Liver (tissue), 9 donors: ENCODE results near the gene KIF6. TPM values are rescaled to one million over a fixed set of nuclear protein-coding genes. Genes with fewer than 3 reads are reported as not detected.
"Not testable (repeated sequence)": the region's sequence is repeated elsewhere in the genome, so short reads cannot be mapped to it uniquely, and the experiment has no call there.

Experiments used
- DNase-seq: peaks from one replicate; pipeline ENCODE4 v3.0.0-alpha.2; 2017; ENCODE audit warnings: low spot score
- H3K27ac ChIP-seq, 2 donors: one replicate each; pipeline ENCODE4 v1.7.0; 2013; ENCODE audit warnings: inconsistent platforms in 2 of 2, low read length in 2 of 2, control low read depth in 1 of 2, low read depth in 1 of 2, mild to moderate bottlenecking in 1 of 2
- H3K27me3 ChIP-seq, 4 donors: one replicate each; pipeline versions ENCODE4 v1.6.1 to v1.7.0; 2013; ENCODE audit warnings: low read length in 3 of 4, inconsistent platforms in 1 of 4, mild to moderate bottlenecking in 1 of 4, moderate library complexity in 1 of 4; ENCODE audit not compliant: control insufficient read depth in 4 of 4, insufficient read depth in 4 of 4
- H3K36me3 ChIP-seq, 4 donors: one replicate each; pipeline versions ENCODE4 v1.6.1 to v1.7.0; 2013; ENCODE audit warnings: low read length in 3 of 4, mild to moderate bottlenecking in 3 of 4, low read depth in 1 of 4, moderate library complexity in 1 of 4; ENCODE audit not compliant: control insufficient read depth in 4 of 4, insufficient read depth in 3 of 4
- H3K4me1 ChIP-seq, 4 donors: one replicate each; pipeline versions ENCODE4 v1.6.1 to v1.7.0; 2013; ENCODE audit warnings: low read length in 3 of 4, mild to moderate bottlenecking in 3 of 4, moderate library complexity in 1 of 4; ENCODE audit not compliant: control insufficient read depth in 4 of 4, insufficient read depth in 4 of 4
- H3K4me3 ChIP-seq, 3 donors: one replicate each; pipeline versions ENCODE4 v1.6.1 to v1.7.0; 2013; ENCODE audit warnings: low read length in 3 of 3, control low read depth in 1 of 3, low read depth in 1 of 3, mild to moderate bottlenecking in 1 of 3
- H3K9ac ChIP-seq, 2 donors: one replicate each; pipeline ENCODE4 v1.7.0; 2013; ENCODE audit warnings: low read length in 2 of 2, mild to moderate bottlenecking in 2 of 2, moderate library complexity in 2 of 2, control low read depth in 1 of 2, low read depth in 1 of 2
- H3K9me3 ChIP-seq, 4 donors: one replicate each; pipeline versions ENCODE4 v1.6.1 to v1.7.0; 2013; ENCODE audit warnings: low read length in 3 of 4; ENCODE audit not compliant: control insufficient read depth in 4 of 4
- EGR1 ChIP-seq, 2 donors: IDR thresholded peaks; 2 replicates each; pipeline ENCODE4 v1.6.1; 2016 to 2018; ENCODE audit warnings: antibody characterized with exemption in 2 of 2, low read depth in 2 of 2
- FOXA1 ChIP-seq: IDR thresholded peaks from 2 replicates; pipeline ENCODE4 v1.6.1; 2016; ENCODE audit warnings: antibody characterized with exemption
- FOXA2 ChIP-seq: IDR thresholded peaks from 2 replicates; pipeline ENCODE4 v1.6.1; 2016; ENCODE audit warnings: antibody characterized with exemption
- GABPA ChIP-seq, 2 donors: IDR thresholded peaks in 1 of 2; conservative IDR thresholded peaks in 1 of 2; 2 replicates each; pipeline ENCODE4 v1.6.1; 2016; ENCODE audit warnings: antibody characterized with exemption in 2 of 2, mild to moderate bottlenecking in 1 of 2, moderate library complexity in 1 of 2
- HNF4A ChIP-seq, 2 donors: conservative IDR thresholded peaks; 2 replicates each; pipeline ENCODE4 v1.6.1; 2016; ENCODE audit warnings: antibody characterized with exemption in 2 of 2, mild to moderate bottlenecking in 2 of 2
- HNF4G ChIP-seq: IDR thresholded peaks from 2 replicates; pipeline ENCODE4 v1.6.1; 2016; ENCODE audit warnings: antibody characterized with exemption
- RAD21 ChIP-seq, 2 donors: IDR thresholded peaks; 2 replicates each; pipeline ENCODE4 v1.6.1; 2016; ENCODE audit warnings: antibody characterized with exemption in 2 of 2, mild to moderate bottlenecking in 2 of 2
- RXRA ChIP-seq, 2 donors: IDR thresholded peaks; 2 replicates each; pipeline ENCODE4 v1.6.1; 2017 to 2018; ENCODE audit warnings: antibody characterized with exemption in 2 of 2, mild to moderate bottlenecking in 1 of 2
- SP1 ChIP-seq: IDR thresholded peaks from 2 replicates; pipeline ENCODE4 v1.6.1; 2018; ENCODE audit warnings: antibody characterized with exemption, mild to moderate bottlenecking
- TAF1 ChIP-seq: conservative IDR thresholded peaks from 2 replicates; pipeline ENCODE4 v1.6.1; 2016; ENCODE audit warnings: antibody characterized with exemption, mild to moderate bottlenecking
- YY1 ChIP-seq: IDR thresholded peaks from 2 replicates; pipeline ENCODE4 v1.6.1; 2016; ENCODE audit warnings: antibody characterized with exemption, mild to moderate bottlenecking
- WGBS: extraction: QIAGEN DNeasy Blood & Tissue Kit; methylation state at CpG from one replicate; pipeline ENCODE4 v1.1.7; 2013; 5-methylcytosine and 5-hydroxymethylcytosine counted together
- polyA plus RNA-seq, 2 donors: library from polyadenylated mRNA; stranded (reverse) in 1 of 2; unstranded in 1 of 2; fragments of 200-250 nt in 1 of 2; fragments of >200 nt in 1 of 2; fragmentation: Nextera tagmentation in 1 of 2; extraction: Ambion mirVana in 1 of 2; gene quantifications; one replicate each; pipeline versions ENCODE4 v1.2.1 to v1.2.3, GENCODE V29; 2013 to 2015
- total RNA-seq, 2 donors: library from RNA; depleted of rRNA; stranded (reverse); fragments of >200 nt; gene quantifications; one replicate each; pipeline ENCODE4 v1.2.3, GENCODE V29; 2014
- TF ChIP-seq, protein P1 (sequence below): IDR thresholded peaks from 2 replicates; pipeline ENCODE4 v1.6.1; 2016; ENCODE audit warnings: antibody characterized with exemption, mild to moderate bottlenecking
- TF ChIP-seq, protein P2 (sequence below): IDR thresholded peaks from 2 replicates; pipeline ENCODE4 v1.6.1; 2016; ENCODE audit warnings: antibody characterized with exemption
- TF ChIP-seq, protein P3 (sequence below): fragments of 150-350 bp; IDR thresholded peaks from 2 replicates; pipeline ENCODE4 v1.5.1; 2017; ENCODE audit warnings: improper control_type of control experiment, low read depth, low read length; ENCODE audit not compliant: missing input control
- TF ChIP-seq, protein P4 (sequence below): IDR thresholded peaks from 2 replicates; pipeline ENCODE4 v1.6.1; 2016; ENCODE audit warnings: antibody characterized with exemption
- TF ChIP-seq, protein P5 (sequence below): IDR thresholded peaks from 2 replicates; pipeline ENCODE4 v1.6.1; 2016; ENCODE audit warnings: antibody characterized with exemption
- donor health status: healthy.
- donor health status: healthy.
- donor health status: healthy.
- donor health status: healthy.
- donor health status: healthy.

Gene KIF6
- total and polyA plus RNA-seq, 4 donors: 0.17 to 7.5 (median 0.29) TPM

DNA sequence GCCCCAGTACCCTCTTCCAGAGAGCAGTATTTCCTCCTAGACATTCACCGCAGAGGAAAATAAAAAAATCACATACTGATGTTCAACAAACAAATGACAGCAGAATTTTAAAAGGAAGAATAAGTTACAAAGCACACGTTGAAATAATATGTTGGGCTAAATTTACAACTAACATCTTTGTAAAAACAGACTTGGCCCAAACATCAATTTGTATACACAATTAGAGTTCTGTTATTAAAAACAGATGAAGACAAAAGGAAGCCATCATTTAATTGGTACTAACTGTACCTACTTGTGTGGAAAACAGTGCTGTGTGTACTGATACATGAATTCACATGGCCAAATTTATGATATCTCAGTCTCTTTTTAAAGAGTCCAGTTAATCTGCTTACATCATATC, 46.3 kb downstream of the KIF6 start:
- no peaks in the 10 kb centered on the region for H3K9me3 ChIP-seq
- H3K27me3 ChIP-seq: no peaks in the 10 kb centered on the region
- H3K9ac ChIP-seq: no peak overlapping the region
- H3K4me3 ChIP-seq: no peak overlapping the region
- no peak for TF ChIP-seq GABPA (IDR thresholded peaks at IDR 0.05 in 1 of 2, conservative IDR thresholded peaks at IDR 0.05 in 1 of 2)
- TF ChIP-seq TAF1: no peak
- TF ChIP-seq FOXA1: no peak
- no peak for TF ChIP-seq YY1
- no peak for TF ChIP-seq EGR1 (IDR thresholded peaks at IDR 0.05; ENCODE audit: low read depth in 2 of 2)
- TF ChIP-seq, protein P1, sequence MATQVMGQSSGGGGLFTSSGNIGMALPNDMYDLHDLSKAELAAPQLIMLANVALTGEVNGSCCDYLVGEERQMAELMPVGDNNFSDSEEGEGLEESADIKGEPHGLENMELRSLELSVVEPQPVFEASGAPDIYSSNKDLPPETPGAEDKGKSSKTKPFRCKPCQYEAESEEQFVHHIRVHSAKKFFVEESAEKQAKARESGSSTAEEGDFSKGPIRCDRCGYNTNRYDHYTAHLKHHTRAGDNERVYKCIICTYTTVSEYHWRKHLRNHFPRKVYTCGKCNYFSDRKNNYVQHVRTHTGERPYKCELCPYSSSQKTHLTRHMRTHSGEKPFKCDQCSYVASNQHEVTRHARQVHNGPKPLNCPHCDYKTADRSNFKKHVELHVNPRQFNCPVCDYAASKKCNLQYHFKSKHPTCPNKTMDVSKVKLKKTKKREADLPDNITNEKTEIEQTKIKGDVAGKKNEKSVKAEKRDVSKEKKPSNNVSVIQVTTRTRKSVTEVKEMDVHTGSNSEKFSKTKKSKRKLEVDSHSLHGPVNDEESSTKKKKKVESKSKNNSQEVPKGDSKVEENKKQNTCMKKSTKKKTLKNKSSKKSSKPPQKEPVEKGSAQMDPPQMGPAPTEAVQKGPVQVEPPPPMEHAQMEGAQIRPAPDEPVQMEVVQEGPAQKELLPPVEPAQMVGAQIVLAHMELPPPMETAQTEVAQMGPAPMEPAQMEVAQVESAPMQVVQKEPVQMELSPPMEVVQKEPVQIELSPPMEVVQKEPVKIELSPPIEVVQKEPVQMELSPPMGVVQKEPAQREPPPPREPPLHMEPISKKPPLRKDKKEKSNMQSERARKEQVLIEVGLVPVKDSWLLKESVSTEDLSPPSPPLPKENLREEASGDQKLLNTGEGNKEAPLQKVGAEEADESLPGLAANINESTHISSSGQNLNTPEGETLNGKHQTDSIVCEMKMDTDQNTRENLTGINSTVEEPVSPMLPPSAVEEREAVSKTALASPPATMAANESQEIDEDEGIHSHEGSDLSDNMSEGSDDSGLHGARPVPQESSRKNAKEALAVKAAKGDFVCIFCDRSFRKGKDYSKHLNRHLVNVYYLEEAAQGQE: no peak
- TF ChIP-seq FOXA2: no peak
- no peak for TF ChIP-seq HNF4A (conservative IDR thresholded peaks at IDR 0.05)
- TF ChIP-seq, protein P2, sequence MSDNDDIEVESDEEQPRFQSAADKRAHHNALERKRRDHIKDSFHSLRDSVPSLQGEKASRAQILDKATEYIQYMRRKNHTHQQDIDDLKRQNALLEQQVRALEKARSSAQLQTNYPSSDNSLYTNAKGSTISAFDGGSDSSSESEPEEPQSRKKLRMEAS: no peak
- no peak for TF ChIP-seq RAD21 (IDR thresholded peaks at IDR 0.05)
- no peak for TF ChIP-seq RXRA (IDR thresholded peaks at IDR 0.05)
- TF ChIP-seq, protein P3, sequence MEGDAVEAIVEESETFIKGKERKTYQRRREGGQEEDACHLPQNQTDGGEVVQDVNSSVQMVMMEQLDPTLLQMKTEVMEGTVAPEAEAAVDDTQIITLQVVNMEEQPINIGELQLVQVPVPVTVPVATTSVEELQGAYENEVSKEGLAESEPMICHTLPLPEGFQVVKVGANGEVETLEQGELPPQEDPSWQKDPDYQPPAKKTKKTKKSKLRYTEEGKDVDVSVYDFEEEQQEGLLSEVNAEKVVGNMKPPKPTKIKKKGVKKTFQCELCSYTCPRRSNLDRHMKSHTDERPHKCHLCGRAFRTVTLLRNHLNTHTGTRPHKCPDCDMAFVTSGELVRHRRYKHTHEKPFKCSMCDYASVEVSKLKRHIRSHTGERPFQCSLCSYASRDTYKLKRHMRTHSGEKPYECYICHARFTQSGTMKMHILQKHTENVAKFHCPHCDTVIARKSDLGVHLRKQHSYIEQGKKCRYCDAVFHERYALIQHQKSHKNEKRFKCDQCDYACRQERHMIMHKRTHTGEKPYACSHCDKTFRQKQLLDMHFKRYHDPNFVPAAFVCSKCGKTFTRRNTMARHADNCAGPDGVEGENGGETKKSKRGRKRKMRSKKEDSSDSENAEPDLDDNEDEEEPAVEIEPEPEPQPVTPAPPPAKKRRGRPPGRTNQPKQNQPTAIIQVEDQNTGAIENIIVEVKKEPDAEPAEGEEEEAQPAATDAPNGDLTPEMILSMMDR: no peak
- TF ChIP-seq, protein P4, sequence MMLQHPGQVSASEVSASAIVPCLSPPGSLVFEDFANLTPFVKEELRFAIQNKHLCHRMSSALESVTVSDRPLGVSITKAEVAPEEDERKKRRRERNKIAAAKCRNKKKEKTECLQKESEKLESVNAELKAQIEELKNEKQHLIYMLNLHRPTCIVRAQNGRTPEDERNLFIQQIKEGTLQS: no peak
- TF ChIP-seq SP1: no peak
- TF ChIP-seq, protein P5, sequence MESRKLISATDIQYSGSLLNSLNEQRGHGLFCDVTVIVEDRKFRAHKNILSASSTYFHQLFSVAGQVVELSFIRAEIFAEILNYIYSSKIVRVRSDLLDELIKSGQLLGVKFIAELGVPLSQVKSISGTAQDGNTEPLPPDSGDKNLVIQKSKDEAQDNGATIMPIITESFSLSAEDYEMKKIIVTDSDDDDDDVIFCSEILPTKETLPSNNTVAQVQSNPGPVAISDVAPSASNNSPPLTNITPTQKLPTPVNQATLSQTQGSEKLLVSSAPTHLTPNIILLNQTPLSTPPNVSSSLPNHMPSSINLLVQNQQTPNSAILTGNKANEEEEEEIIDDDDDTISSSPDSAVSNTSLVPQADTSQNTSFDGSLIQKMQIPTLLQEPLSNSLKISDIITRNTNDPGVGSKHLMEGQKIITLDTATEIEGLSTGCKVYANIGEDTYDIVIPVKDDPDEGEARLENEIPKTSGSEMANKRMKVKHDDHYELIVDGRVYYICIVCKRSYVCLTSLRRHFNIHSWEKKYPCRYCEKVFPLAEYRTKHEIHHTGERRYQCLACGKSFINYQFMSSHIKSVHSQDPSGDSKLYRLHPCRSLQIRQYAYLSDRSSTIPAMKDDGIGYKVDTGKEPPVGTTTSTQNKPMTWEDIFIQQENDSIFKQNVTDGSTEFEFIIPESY: no peak
- TF ChIP-seq HNF4G: no peak
- 94% methylated on average over 2 of the region's 2 CpGs for WGBS
- H3K36me3 ChIP-seq: no peaks in the 10 kb centered on the region
- no peak for DNase-seq
- H3K27ac ChIP-seq: no peak overlapping the region
- no peaks in the 10 kb centered on the region for H3K4me1 ChIP-seq

DNA sequence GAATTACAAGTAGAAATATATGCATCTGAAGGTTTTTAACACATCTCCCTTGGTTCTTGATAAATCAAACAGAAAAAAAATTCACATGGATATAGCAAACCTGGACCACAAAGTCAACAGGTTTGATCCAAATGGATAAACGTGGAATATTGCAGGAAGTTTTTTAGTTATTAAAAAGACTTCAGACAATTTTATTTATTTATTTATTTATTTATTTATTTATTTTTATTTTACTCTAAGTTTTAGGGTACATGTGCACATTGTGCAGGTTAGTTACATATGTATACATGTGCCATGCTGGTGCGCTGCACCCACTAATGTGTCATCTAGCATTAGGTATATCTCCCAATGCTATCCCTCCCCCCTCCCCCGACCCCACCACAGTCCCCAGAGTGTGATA, 47.9 kb downstream of the KIF6 start:
- not testable (repeated sequence) for H3K27me3 ChIP-seq, H3K27ac ChIP-seq, H3K36me3 ChIP-seq, H3K4me1 ChIP-seq, H3K9me3 ChIP-seq, H3K9ac ChIP-seq, DNase-seq, H3K4me3 ChIP-seq
- 94% methylated on average over 2 of the region's 3 CpGs for WGBS
